GM12874 (cell line): ENCODE measurements around the gene PARD3.

ENCODE experiments used
- CTCF ChIP-seq: IDR thresholded peaks from 2 replicates; pipeline ENCODE4 v1.5.1; 2011; ENCODE audit warnings: low read depth, mild to moderate bottlenecking, control low read depth, low read length, moderate library complexity; ENCODE audit not compliant: insufficient read depth

The PARD3 gene

GRCh38 chr10:34364253-34365037 lies 450.7 kb downstream of the PARD3 start:
- no peak for TF ChIP-seq CTCF

- no peak for TF ChIP-seq CTCF
Observed at GRCh38 chr10:34360984-34361383, 454.1 kb downstream of the PARD3 start.

GRCh38 chr10:34359435-34359813 lies 455.7 kb downstream of the PARD3 start:
- TF ChIP-seq CTCF, result no peak

GRCh38 chr10:34358729-34359434 lies 456.2 kb downstream of the PARD3 start:
- no peak for TF ChIP-seq CTCF

GRCh38 chr10:34356463-34356862 lies 458.6 kb downstream of the PARD3 start:
- TF ChIP-seq CTCF, result no peak

- no peak for TF ChIP-seq CTCF
Observed at GRCh38 chr10:34351161-34351560, 463.9 kb downstream of the PARD3 start.

GRCh38 chr10:34348917-34349485 lies 466.1 kb downstream of the PARD3 start:
- no peak for TF ChIP-seq CTCF
